A673 (cell line): ENCODE results near the gene ESD. TPM values are rescaled to one million over a fixed set of nuclear protein-coding genes. Genes with fewer than 3 reads are reported as not detected.
"Not testable (repeated sequence)": the region's sequence is repeated elsewhere in the genome, so short reads cannot be mapped to it uniquely, and the experiment has no call there.

Experiments used
- BruUV-seq: library from RNA; stranded (reverse); fragments of 400-500 nt; replicated peaks from 2 replicates; lab custom pipeline; 2021; lab: Mats Ljungman, UMichigan
- CTCF ChIA-PET: fragments of 300-600 bp; sonication (Branson Sonifier 250); formaldehyde crosslinking; loops from one replicate; lab custom pipeline; 2022; ENCODE audit warnings: antibody characterized with exemption; lab: Charles Lee
- POLR2A ChIA-PET: fragments of 300-600 bp; sonication (Branson Sonifier 250); formaldehyde crosslinking; loops from one replicate; lab custom pipeline; 2022; ENCODE audit warnings: antibody characterized with exemption; ENCODE audit not compliant: low non-redundant PET; lab: Charles Lee
- DNase-seq: peaks from one replicate; pipeline ENCODE4 v3.0.0-alpha.2; 2015; ENCODE audit warnings: low spot score
- H3K27ac ChIP-seq: fragments of 200-600 bp; sonication (generic); 2 replicates; pipeline ENCODE4 v1.5.1; 2016; ENCODE audit warnings: mixed run types, low read depth, mild to moderate bottlenecking, mixed read lengths, antibody characterized with exemption, low read length; ENCODE audit not compliant: poor library complexity, severe bottlenecking
- H3K27me3 ChIP-seq: fragments of 200-600 bp; sonication (generic); replicated peaks from 2 replicates; pipeline ENCODE4 v1.6.1; 2017; ENCODE audit warnings: mixed run types, low read depth, mild to moderate bottlenecking, mixed read lengths, antibody characterized with exemption, low read length; ENCODE audit not compliant: insufficient read depth, poor library complexity
- H3K36me3 ChIP-seq: fragments of 200-600 bp; sonication (generic); 2 replicates; pipeline ENCODE4 v1.6.1; 2016; ENCODE audit warnings: mixed run types, mild to moderate bottlenecking, mixed read lengths, antibody characterized with exemption, low read length; ENCODE audit not compliant: insufficient read depth, poor library complexity, severe bottlenecking
- H3K4me1 ChIP-seq: fragments of 200-600 bp; sonication (generic); 2 replicates; pipeline ENCODE4 v1.6.1; 2017; ENCODE audit warnings: mixed run types, mild to moderate bottlenecking, mixed read lengths, antibody characterized with exemption, low read length; ENCODE audit not compliant: insufficient read depth, poor library complexity, severe bottlenecking
- H3K4me3 ChIP-seq: fragments of 200-600 bp; sonication (generic); 2 replicates; pipeline ENCODE4 v1.5.1; 2016; ENCODE audit warnings: low read depth, mixed run types, mild to moderate bottlenecking, mixed read lengths, low read length; ENCODE audit not compliant: poor library complexity, severe bottlenecking
- H3K9me3 ChIP-seq: fragments of 200-600 bp; sonication (generic); 2 replicates; pipeline ENCODE4 v1.6.1; 2016; ENCODE audit warnings: mixed run types, low read depth, mild to moderate bottlenecking, mixed read lengths, antibody characterized with exemption, low read length; ENCODE audit not compliant: poor library complexity, severe bottlenecking
- EZH2 ChIP-seq: fragments of 200-600 bp; sonication (generic); IDR thresholded peaks from 2 replicates; pipeline ENCODE4 v1.6.1; 2017; ENCODE audit warnings: borderline replicate concordance, low read depth, mild to moderate bottlenecking, mixed read lengths, antibody characterized with exemption, low read length; ENCODE audit not compliant: poor library complexity, severe bottlenecking
- intact Hi-C: fragments of 100-400 bp; cut with micrococcal nuclease; formaldehyde crosslinking; loops from one replicate; pipeline ENCODE4 v1.10.0; 2022; ENCODE audit not compliant: unreplicated experiment
- total RNA-seq: library from RNA; stranded (reverse); gene quantifications from 2 replicates; pipeline ENCODE4 v1.2.3, GENCODE V29; 2021
- TF ChIP-seq, protein P1 (sequence below): fragments of 300-800, 200-600 bp; sonication (generic); conservative IDR thresholded peaks from 2 replicates; pipeline ENCODE4 v1.5.1; 2017; ENCODE audit warnings: low read depth, mild to moderate bottlenecking, antibody characterized with exemption, low read length, moderate library complexity, mixed read lengths

ESD gene
- total RNA-seq, 1 experiment from 2014 or later = 167 TPM

DNA sequence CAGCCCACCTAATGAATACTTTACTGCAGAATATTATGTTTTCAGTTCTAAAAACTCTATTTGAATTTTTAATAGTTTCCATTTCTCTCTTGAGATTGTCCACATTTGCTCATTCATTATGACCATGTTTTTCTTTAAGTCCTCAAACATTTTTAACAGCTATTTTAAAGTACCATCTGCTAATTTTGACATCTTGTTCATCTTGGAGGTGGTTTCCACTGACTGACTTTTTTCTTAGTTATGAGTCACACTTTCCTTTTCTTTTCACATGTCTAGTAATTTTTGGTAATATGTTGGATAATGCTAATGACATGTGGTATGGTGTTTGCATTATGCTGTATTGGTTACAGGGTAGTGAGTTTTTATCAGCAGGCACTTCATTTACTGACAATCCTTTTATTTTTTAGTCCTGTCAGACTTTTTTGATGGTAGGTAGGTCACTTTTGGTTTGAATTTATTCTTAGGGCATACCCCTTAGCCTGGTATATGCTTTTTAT, 15.4 kb upstream of the ESD start:
- H3K9me3 ChIP-seq = peaks cover 6% of the 10 kb centered on the region
- no peaks in the 10 kb centered on the region for H3K36me3 ChIP-seq
- no peak overlapping the region for H3K27ac ChIP-seq
- ChIA-PET CTCF (no interaction called here), POLR2A (no interaction called here)
- no peaks in the 10 kb centered on the region for H3K4me1 ChIP-seq
- TF ChIP-seq, protein P1, sequence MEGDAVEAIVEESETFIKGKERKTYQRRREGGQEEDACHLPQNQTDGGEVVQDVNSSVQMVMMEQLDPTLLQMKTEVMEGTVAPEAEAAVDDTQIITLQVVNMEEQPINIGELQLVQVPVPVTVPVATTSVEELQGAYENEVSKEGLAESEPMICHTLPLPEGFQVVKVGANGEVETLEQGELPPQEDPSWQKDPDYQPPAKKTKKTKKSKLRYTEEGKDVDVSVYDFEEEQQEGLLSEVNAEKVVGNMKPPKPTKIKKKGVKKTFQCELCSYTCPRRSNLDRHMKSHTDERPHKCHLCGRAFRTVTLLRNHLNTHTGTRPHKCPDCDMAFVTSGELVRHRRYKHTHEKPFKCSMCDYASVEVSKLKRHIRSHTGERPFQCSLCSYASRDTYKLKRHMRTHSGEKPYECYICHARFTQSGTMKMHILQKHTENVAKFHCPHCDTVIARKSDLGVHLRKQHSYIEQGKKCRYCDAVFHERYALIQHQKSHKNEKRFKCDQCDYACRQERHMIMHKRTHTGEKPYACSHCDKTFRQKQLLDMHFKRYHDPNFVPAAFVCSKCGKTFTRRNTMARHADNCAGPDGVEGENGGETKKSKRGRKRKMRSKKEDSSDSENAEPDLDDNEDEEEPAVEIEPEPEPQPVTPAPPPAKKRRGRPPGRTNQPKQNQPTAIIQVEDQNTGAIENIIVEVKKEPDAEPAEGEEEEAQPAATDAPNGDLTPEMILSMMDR = no peak
- TF ChIP-seq EZH2 = no peak
- no peaks in the 10 kb centered on the region for H3K27me3 ChIP-seq
- intact Hi-C loops = no loop called here
- BruUV-seq = no TSS peak
- H3K4me3 ChIP-seq = no peak overlapping the region
- DNase-seq = no peak

DNA sequence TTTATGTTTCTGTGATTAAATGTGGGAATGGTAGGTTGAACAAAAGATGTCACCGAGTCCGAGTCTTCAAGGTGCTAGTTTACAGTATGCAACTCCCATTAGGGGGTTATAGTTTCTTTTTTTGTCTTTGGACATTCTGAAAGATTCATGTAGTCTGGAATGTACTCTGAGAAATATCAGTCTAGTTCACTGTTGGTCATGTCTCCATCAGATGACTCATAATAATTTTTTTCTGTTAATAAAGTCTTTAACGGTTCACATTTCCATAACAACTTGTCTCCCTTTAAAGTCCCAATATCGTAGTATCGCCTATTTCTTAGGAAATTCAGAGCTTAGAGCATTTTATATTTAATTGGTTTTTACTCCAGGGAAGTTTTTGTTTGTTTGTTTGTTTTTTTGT, 13.5 kb upstream of the ESD start:
- H3K9me3 ChIP-seq = peaks cover 6% of the 10 kb centered on the region
- H3K4me1 ChIP-seq = no peaks in the 10 kb centered on the region
- no peak overlapping the region for H3K27ac ChIP-seq
- TF ChIP-seq EZH2 = no peak
- TF ChIP-seq, protein P1 = no peak
- no peak for DNase-seq
- H3K27me3 ChIP-seq = no peaks in the 10 kb centered on the region
- no peaks in the 10 kb centered on the region for H3K36me3 ChIP-seq
- BruUV-seq = no TSS peak
- H3K4me3 ChIP-seq = no peak overlapping the region
- CTCF ChIA-PET = no interaction called here
- POLR2A ChIA-PET = no interaction called here
- intact Hi-C loops = no loop called here

DNA sequence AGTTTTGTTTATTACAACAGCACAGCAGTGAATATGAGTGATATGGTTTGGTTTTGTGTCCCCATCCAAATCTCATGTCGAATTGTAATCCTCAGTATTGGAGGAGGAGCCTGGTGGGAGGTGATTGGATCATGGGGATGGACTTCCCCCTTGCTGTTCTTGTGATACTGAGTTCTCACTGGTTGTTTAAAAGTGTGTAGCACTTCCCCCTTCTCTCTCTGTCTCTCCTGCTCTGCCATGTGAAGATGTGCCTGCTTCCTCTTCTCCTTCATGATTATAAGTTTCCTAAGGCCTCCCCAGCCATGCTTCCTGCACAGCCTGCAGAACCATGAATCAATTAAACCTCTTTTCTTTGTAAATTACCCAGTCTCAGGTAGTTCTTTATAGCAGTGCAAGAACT, 8.0 kb upstream of the ESD start:
- DNase-seq, intact Hi-C loops, H3K4me1 ChIP-seq, H3K36me3 ChIP-seq, POLR2A ChIA-PET, H3K27me3 ChIP-seq, H3K4me3 ChIP-seq, H3K9me3 ChIP-seq, H3K27ac ChIP-seq, BruUV-seq, CTCF ChIA-PET: not testable (repeated sequence)

DNA sequence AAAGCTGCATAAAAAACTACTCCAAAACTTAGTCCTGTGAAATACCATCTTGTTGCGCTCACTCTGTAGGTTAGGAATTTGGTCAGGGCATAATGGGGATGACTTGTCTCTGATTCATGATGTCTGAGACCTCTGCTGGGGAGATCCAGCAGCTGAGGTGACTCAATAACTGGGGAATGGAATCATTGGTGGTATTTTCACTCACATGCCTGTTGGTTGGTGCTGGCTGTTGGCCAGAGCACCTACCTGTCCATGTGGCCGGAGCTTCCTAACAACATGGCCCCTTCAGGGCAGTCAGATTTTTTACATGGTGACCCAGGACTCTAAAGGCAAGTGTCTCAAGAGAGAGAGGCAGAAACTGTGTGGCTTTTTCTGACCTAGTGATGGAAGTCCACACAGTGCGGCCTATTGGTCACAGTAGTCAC, 7.4 kb upstream of the ESD start:
- intact Hi-C loops = no loop called here
- TF ChIP-seq, protein P1 = no peak
- Histone ChIP-seq H3K27ac (no peak overlapping the region), H3K9me3 (no peaks in the 10 kb centered on the region), H3K4me1 (no peaks in the 10 kb centered on the region), H3K36me3 (no peaks in the 10 kb centered on the region), H3K27me3 (no peaks in the 10 kb centered on the region), H3K4me3 (no peak overlapping the region)
- ChIA-PET POLR2A (no interaction called here), CTCF (no interaction called here)
- BruUV-seq = no TSS peak
- no peak for DNase-seq
